RCC 7860 (cell line): ENCODE data around the gene ZFP57.

Experiments used
- DNase-seq: peaks from one replicate; pipeline ENCODE4 v3.0.0-alpha.2; 2015; ENCODE audit warnings: low spot score
- FAIRE-seq: peaks from 2 replicates; lab custom pipeline; 2012; peaks lifted over from hg19 to GRCh38; lab: Jason Lieb, UNC

The ZFP57 gene

GRCh38 chr6:29680904-29681303, at the start of gene ZFP57:
TSS of gene ZFP57 (minus strand) at chr6:29681152. CDS start at chr6:29677003, 4,149 bp downstream.
- FAIRE-seq (no peak), DNase-seq (no peak)

DNA sequence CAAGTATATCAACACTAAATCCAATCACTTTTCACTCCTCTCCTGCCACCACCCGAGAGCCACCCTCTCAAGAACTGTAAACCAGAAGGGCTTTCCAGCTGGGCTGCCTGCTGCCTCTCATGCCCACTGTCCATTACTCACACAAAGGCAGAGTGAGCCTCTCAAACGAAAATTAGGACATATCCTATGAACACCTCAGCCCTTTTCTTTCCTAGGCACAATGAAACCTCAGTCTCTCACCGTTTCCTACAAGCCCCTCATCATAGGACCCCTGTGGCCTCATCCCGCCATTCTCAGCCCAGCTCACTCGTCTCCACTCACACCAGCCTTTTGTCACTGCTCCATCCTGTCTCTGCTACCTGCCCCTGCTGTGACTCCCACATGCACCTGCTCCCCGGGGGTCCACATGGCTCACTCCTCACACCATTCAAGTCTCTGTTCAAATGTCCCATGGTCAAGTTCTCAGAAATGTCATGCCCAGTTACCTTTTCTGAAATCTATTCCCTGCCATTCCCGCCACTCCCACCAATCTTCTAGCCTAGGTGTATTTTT, 49.7 kb upstream of the ZFP57 start:
- no peak for FAIRE-seq
- DNase-seq, result no peak

DNA sequence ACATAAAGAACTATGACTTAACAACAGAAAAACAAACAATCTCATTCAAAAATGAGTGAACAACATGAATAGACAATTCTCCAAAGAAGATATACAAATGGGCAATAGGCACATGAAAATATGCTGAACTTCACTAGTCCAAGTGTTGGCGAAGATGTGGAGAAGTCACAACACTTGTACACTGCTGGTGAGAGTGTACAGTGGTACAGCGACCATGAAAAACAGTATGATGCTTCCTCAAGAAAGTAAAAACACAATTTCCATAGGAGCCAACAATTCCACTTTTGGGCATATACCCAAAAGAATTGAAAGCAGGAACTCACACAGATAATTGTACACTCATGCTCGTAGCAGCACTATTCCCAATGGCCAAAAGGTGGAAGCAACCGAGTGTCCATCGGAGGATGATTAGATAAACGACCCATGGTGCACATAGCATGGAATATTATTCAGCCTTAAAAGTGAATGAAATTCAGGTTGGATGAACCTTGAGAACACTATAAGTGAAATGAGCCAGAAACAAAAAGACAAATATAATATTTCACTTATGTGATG, 48.9 kb upstream of the ZFP57 start:
- no peak for FAIRE-seq
- no peak for DNase-seq

GRCh38 chr6:29728875-29729270, 47.9 kb upstream of the ZFP57 start:
- FAIRE-seq (no peak), DNase-seq (no peak)

DNA sequence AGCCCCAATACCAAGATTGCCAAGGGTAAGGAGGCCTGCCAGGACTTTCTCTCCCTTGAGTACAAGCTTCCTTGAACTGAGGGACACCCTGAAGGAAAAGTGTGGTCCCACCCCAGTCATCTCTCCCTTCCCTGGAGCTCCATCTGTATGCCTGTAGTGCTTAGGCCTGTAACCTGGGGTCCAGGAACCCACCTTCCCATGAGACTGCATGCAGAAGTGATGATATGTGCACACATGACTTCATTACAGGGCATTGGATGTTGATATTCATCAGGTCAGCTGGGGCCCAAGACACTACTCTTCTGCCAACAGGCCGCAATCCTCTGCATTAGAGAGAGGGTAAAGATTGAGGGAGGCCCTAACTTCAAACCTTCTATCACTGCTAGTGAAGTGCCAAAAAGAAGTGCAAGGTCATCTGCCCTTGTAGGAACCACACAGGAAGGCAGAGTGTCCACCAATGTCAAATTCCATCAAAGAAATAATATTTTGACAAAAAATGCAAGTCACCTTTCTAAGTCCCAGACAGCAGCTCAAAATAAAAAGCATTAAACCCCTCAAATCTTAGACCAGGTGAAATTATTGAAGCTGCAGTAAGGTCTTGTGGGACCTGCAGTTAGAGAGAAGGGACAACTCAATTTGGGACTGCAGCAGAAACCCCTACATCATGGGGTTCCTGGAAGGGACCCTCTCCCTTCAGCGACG, 47.4 kb upstream of the ZFP57 start:
- no peak for FAIRE-seq
- no peak for DNase-seq

DNA sequence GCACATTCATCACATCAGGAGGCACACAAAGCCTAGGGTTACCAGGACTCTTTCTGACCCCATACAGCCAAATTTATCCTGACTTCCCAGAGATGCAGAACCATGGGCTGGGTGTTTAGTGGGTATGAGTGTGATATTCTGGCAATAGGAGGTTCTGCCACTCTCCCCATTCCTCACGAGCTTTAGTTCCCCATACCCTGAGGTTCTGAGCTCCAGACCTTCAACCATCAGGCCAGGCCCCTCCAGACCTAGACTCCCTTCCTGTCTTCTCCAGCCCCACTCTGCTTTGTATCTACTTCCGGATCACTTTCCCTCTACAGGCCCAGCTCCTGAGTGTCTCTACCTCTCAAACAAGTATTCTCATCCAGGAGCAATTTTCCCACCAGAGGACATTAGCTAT, 46.7 kb upstream of the ZFP57 start:
- DNase-seq, result no peak
- FAIRE-seq, result no peak

- DNase-seq, result no peak
- FAIRE-seq, result no peak
Observed at GRCh38 chr6:29726571-29727194, 45.7 kb upstream of the ZFP57 start.

DNA sequence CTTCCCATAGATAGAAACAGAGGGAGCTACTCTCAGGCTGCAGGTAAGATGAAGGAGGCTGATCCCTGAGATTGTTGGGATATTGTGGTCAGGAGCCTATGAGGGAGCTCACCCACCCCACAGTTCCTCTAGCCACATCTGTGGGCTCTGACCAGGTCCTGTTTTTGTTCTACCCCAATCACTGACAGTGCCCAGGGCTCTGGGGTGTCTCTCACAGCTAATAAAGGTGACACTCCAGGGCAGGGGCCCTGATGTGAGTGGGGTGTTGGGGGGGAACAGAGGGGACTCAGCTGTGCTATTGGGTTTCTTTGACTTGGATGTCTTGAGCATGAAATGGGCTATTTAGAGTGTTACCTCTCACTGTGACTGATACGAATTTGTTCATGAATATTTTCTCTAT, 45.0 kb upstream of the ZFP57 start:
- FAIRE-seq (no peak), DNase-seq (no peak)

DNA sequence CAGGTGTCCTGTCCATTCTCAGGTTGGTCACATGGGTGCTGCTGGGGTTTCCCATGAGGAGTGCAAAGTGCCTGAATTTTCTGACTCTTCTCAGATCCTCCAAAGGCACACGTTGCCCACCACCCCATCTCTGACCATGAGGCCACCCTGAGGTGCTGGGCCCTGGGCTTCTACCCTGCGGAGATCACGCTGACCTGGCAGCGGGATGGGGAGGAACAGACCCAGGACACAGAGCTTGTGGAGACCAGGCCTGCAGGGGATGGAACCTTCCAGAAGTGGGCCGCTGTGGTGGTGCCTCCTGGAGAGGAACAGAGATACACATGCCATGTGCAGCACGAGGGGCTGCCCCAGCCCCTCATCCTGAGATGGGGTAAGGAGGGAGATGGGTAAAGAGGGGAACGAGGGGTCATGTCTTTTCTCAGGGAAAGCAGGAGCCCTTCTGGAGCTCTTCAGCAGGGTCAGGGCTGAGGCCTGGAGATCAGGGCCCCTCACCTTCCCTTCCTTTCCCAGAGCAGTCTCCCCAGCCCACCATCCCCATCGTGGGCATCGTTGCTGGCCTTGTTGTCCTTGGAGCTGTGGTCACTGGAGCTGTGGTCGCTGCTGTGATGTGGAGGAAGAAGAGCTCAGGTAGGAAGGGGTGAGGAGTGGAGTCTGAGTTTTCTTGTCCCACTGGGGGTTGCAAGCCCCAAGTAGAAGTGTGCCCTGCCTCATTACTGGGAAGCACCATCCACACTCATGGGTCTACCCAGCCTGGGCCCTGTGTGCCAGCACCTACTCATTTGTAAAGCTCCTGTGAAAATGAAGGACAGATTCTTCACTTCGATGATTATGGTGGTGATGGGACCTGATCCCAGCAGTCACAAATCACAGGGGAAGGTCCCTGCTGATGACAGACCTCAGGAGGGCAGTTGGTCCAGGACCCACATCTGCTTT, 44.3 kb upstream of the ZFP57 start:
- FAIRE-seq (no peak), DNase-seq (no peak)

DNA sequence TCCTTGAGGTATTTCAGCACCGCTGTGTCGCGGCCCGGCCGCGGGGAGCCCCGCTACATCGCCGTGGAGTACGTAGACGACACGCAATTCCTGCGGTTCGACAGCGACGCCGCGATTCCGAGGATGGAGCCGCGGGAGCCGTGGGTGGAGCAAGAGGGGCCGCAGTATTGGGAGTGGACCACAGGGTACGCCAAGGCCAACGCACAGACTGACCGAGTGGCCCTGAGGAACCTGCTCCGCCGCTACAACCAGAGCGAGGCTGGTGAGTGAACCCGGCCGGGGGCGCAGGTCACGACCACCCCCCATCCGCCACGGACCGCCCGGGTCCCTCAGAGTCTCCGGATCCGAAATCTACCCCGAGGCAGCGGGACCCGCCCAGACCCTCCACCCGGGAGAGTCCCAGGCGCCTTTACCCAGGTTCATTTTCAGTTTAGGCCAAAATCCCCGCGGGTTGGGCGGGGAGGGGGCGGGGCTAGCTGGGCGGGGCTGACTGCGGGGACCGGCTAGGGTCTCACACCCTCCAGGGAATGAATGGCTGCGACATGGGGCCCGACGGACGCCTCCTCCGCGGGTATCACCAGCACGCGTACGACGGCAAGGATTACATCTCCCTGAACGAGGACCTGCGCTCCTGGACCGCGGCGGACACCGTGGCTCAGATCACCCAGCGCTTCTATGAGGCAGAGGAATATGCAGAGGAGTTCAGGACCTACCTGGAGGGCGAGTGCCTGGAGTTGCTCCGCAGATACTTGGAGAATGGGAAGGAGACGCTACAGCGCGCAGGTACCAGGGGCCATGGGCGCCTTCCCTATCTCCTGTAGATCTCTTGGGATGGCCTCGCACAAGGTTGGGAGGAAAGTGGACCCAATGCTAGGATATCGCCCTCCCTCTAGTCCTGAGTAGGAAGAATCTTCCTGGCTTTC, 43.0 kb upstream of the ZFP57 start:
- DNase-seq (no peak), FAIRE-seq (no peak)

DNA sequence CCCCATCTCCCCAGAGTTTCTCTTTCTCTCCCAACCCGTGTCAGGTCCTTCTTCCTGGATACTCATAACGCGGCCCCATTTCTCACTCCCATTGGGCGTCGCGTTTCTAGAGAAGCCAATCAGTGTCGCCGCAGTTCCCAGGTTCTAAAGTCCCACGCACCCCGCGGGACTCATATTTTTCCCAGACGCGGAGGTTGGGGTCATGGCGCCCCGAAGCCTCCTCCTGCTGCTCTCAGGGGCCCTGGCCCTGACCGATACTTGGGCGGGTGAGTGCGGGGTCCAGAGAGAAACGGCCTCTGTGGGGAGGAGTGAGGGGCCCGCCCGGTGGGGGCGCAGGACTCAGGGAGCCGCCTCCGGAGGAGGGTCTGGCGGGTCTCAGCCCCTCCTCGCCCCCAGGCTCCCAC, 42.3 kb upstream of the ZFP57 start, which contains the start of gene HLA-F:
Gene HLA-F, plus strand, starts transcription at position 173 of the 404 bp plus-strand sequence. Its CDS starts 30 bp downstream, at position 203.
- FAIRE-seq, result peak; percentile 60

GRCh38 chr6:29720863-29721262, 39.9 kb upstream of the ZFP57 start:
- FAIRE-seq, result no peak
- no peak for DNase-seq

More for the DNA sequence above, 42.3 kb upstream of the ZFP57 start, which contains the start of gene HLA-F:
- peak; percentile 58 for DNase-seq

- DNase-seq, result no peak
- no peak for FAIRE-seq
Observed at GRCh38 chr6:29710281-29710941, 29.5 kb upstream of the ZFP57 start.

DNA sequence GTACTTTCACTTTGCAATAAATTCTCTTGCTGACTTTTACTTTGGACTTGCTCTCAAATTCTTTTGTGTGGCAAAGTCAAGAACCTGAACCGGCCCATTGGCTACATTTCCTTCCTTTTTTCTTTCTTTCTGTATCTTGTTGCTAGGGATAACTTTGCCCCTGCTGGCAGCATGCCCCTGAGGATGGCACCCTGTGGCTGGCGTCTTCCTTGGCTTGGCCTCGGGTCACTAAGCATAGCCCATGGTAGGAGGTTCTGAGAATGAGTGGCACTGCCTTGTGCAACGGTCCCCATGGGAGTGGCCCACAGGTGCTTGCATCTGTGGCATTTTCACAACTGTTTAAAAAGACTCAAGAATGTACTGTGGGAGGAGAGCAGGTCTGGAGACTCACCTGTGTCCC, 28.2 kb upstream of the ZFP57 start:
- DNase-seq, result no peak
- FAIRE-seq, result no peak

DNA sequence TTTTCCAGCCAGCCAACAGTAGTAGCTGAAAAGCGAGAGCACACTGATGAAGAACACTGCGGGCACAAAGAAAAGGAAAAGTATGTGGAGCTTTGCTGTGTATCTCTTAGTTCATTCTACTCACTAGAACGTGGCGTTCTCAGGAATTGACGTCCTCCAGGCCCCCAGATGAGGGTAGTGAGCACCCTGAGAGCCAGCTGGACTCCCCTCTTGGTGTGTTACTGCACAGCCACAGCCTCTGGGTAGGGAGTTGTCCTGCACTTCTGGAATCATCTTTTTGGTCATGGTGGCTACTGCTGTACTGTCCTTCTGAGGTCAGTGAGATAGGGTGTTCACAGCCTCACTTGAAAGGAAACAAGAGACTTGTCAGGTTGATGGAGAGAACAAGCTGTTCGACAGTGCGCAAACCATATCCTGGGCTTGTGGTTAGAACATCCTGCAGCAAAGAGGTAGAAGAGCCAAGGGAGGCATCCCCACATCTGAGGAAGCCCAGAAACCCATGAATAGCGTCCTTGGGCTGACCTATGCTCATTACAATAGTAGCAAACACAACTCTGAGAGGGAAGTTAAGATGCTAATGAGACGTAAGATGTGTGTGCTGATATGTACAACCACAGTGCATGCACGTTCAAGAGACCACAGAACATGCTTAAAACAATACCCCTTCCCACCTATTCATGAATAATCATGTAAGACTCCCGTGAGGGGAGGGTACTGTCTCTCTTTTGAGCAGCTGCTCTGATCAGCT, 27.7 kb upstream of the ZFP57 start:
- DNase-seq (no peak), FAIRE-seq (no peak)

DNA sequence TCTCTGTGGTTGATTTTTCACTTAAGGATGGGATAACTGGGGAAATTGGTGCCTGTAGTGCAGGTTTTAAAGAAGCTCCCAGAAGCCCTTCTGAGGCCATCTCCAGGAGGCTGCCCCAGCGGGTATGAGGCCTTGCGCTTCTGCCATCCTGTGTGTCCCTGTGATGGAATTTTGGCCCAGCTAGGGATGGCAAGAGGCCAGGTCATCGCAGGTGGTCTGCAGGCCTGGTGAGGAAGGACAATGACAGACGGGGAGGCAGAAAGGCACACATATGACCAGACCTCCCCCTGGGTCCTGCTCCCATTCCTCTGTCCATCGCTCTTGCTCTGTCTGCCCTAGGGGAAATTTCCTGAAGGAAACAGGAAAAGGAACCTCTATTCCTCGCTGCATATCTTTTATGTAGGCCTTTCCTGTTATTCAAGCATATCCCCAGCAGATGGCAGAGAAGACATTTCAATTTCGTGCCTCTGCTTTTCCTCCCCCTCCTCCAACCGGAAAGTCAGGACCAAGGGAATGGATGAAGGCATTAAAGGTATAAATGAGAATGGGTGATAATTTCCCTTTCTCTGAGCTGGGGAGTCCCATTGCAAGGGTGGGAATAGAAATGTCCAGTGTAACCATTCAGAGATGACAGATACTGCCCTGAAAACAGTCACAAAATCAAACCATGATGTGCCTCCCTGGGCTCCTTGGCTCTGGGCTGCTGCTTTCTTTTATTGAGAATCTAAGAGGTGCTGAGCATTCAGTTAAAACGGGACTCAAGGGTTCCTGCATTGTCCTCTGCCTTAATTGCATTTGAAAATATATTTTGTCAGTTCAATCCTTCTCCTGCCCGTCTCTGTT, 24.7 kb upstream of the ZFP57 start:
- DNase-seq (peak; percentile 39), FAIRE-seq (no peak)

- no peak for FAIRE-seq
Observed at GRCh38 chr6:29702519-29703103, 21.7 kb upstream of the ZFP57 start.

More at GRCh38 chr6:29702519-29703103, 21.7 kb upstream of the ZFP57 start:
- DNase-seq, result peak; percentile 17
